WTC11 (cell line): ENCODE results near the gene NRTN. TPM values are rescaled to one million over a fixed set of nuclear protein-coding genes. Genes with fewer than 3 reads are reported as not detected.

Source experiments
- AFF4 ChIP-seq: sonication (generic); formaldehyde crosslinking; IDR thresholded peaks from 2 replicates; pipeline ENCODE4 v1.8.1; 2023; ENCODE audit warnings: mild to moderate bottlenecking, missing genetic modification reagents, borderline replicate concordance
- AR ChIP-seq: fragments of 250-450 bp; sonication (Bioruptor Pico); IDR thresholded peaks from 2 replicates; pipeline ENCODE4 v1.9.0; 2021; ENCODE audit warnings: mild to moderate bottlenecking
- CREM ChIP-seq: sonication (generic); formaldehyde crosslinking; IDR thresholded peaks from 2 replicates; pipeline ENCODE4 v1.8.1; 2022; ENCODE audit warnings: mild to moderate bottlenecking, missing genetic modification reagents, moderate library complexity
- ELF4 ChIP-seq: sonication (generic); formaldehyde crosslinking; IDR thresholded peaks from 2 replicates; pipeline ENCODE4 v1.8.1; 2022; ENCODE audit warnings: low read depth, mild to moderate bottlenecking, moderate library complexity, missing genetic modification reagents
- ETV6 ChIP-seq: sonication (generic); formaldehyde crosslinking; IDR thresholded peaks from 2 replicates; pipeline ENCODE4 v1.8.1; 2022; ENCODE audit warnings: mild to moderate bottlenecking, missing genetic modification reagents
- FOXK1 ChIP-seq: sonication (generic); formaldehyde crosslinking; IDR thresholded peaks from 2 replicates; pipeline ENCODE4 v1.8.0; 2022; ENCODE audit warnings: mild to moderate bottlenecking, moderate library complexity, missing genetic modification reagents
- FOXP4 ChIP-seq: sonication (generic); formaldehyde crosslinking; IDR thresholded peaks from 2 replicates; pipeline ENCODE4 v1.8.0; 2022; ENCODE audit warnings: mild to moderate bottlenecking, missing genetic modification reagents
- JAZF1 ChIP-seq: fragments of 250-450 bp; sonication (Bioruptor Pico); IDR thresholded peaks from 2 replicates; pipeline ENCODE4 v1.9.0; 2021; ENCODE audit warnings: moderate library complexity, mild to moderate bottlenecking, inconsistent platforms
- JUN ChIP-seq: sonication (generic); formaldehyde crosslinking; IDR thresholded peaks from 2 replicates; pipeline ENCODE4 v1.8.0; 2023; ENCODE audit warnings: mild to moderate bottlenecking, missing genetic modification reagents
- NR1H2 ChIP-seq: sonication (generic); formaldehyde crosslinking; IDR thresholded peaks from 2 replicates; pipeline ENCODE4 v1.9.0; 2021; ENCODE audit warnings: mild to moderate bottlenecking, moderate library complexity, missing genetic modification reagents
- PRDM15 ChIP-seq: sonication (generic); formaldehyde crosslinking; IDR thresholded peaks from 2 replicates; pipeline ENCODE4 v1.8.0; 2022; ENCODE audit warnings: missing genetic modification reagents
- SMAD3 ChIP-seq: sonication (generic); formaldehyde crosslinking; IDR thresholded peaks from 2 replicates; pipeline ENCODE4 v1.8.0; 2022; ENCODE audit warnings: missing genetic modification reagents, mild to moderate bottlenecking, borderline replicate concordance
- SMAD4 ChIP-seq: sonication (generic); formaldehyde crosslinking; IDR thresholded peaks from 2 replicates; pipeline ENCODE4 v1.8.0; 2022; ENCODE audit warnings: mild to moderate bottlenecking, missing genetic modification reagents
- USF1 ChIP-seq: sonication (generic); formaldehyde crosslinking; IDR thresholded peaks from 2 replicates; pipeline ENCODE4 v1.8.0; 2022; ENCODE audit warnings: mild to moderate bottlenecking, missing genetic modification reagents
- USF2 ChIP-seq: sonication (generic); formaldehyde crosslinking; IDR thresholded peaks from 2 replicates; pipeline ENCODE4 v1.8.1; 2023; ENCODE audit warnings: mild to moderate bottlenecking, missing genetic modification reagents, moderate library complexity
- ZNF317 ChIP-seq: sonication (generic); formaldehyde crosslinking; IDR thresholded peaks from 2 replicates; pipeline ENCODE4 v1.8.1; 2023; ENCODE audit warnings: low read depth, mild to moderate bottlenecking, moderate library complexity, missing genetic modification reagents, borderline replicate concordance
- ZNF532 ChIP-seq: fragments of 250-450 bp; sonication (Bioruptor Pico); IDR thresholded peaks from 2 replicates; pipeline ENCODE4 v1.9.0; 2021; ENCODE audit warnings: mild to moderate bottlenecking, borderline replicate concordance
- total RNA-seq: library from RNA; stranded (reverse); gene quantifications from 3 replicates; pipeline ENCODE4 v1.2.3, GENCODE V29; 2021

The NRTN gene
- total RNA-seq, 1 experiment from 2014 or later: 6.1 TPM

GRCh38 chr19:5827891-5828660 lies 23.2 kb downstream of the NRTN start (continued):
- TF ChIP-seq JUN (CRISPR knock-in tag): peak; percentile 51; the same call in 1 of the 2 replicates
- TF ChIP-seq USF2 (CRISPR knock-in tag): no peak
- no peak for TF ChIP-seq ZNF317 (CRISPR knock-in tag)
- TF ChIP-seq FOXP4 (CRISPR knock-in tag): peak; percentile 69; the same call in 1 of the 2 replicates
- TF ChIP-seq SMAD3 (CRISPR knock-in tag): peak; percentile 89
- peak; percentile 73 for TF ChIP-seq FOXK1 (CRISPR knock-in tag)
- 0 out of 2 replicates have a peak, but pooled peaks have one; percentile 37 for TF ChIP-seq USF1 (CRISPR knock-in tag)
- no peak; the same call in 1 of the 2 replicates for TF ChIP-seq AFF4 (CRISPR knock-in tag)
- no peak for TF ChIP-seq AR (CRISPR knock-in tag)
- no peak; the same call in 1 of the 2 replicates for TF ChIP-seq SMAD4 (CRISPR knock-in tag)
- TF ChIP-seq PRDM15 (CRISPR knock-in tag): no peak
- TF ChIP-seq ETV6 (CRISPR knock-in tag): no peak; the same call in 1 of the 2 replicates
- TF ChIP-seq CREM (CRISPR knock-in tag): peak; percentile 81
- no peak for TF ChIP-seq JAZF1
- TF ChIP-seq ZNF532 (CRISPR knock-in tag): no peak
- no peak for TF ChIP-seq NR1H2 (CRISPR knock-in tag)
- no peak for TF ChIP-seq ELF4 (CRISPR knock-in tag)
